Glutamatergic neuron (in vitro differentiated cells): Measurements from ENCODE around the gene BAG5. TPM values are rescaled to one million over a fixed set of nuclear protein-coding genes. Genes with fewer than 3 reads are reported as not detected.

Experiments
- DNase-seq: peaks from one replicate; pipeline ENCODE4 v3.0.0; 2022
- H3K27ac Mint-ChIP-seq: one replicate; pipeline ENCODE4 v1.8.0; 2020; ENCODE audit warnings: mild to moderate bottlenecking, mixed read lengths, inconsistent platforms; ENCODE audit not compliant: unreplicated experiment
- H3K27me3 Mint-ChIP-seq: one replicate; pipeline ENCODE4 v1.8.0; 2020; ENCODE audit warnings: mild to moderate bottlenecking, moderate library complexity, mixed read lengths, inconsistent platforms; ENCODE audit not compliant: unreplicated experiment
- H3K36me3 Mint-ChIP-seq: one replicate; pipeline ENCODE4 v1.8.0; 2020; ENCODE audit warnings: mild to moderate bottlenecking, mixed read lengths, inconsistent platforms; ENCODE audit not compliant: unreplicated experiment
- H3K4me1 Mint-ChIP-seq: one replicate; pipeline ENCODE4 v1.8.0; 2020; ENCODE audit warnings: mild to moderate bottlenecking, low read depth, mixed read lengths, inconsistent platforms; ENCODE audit not compliant: unreplicated experiment
- H3K4me3 Mint-ChIP-seq: one replicate; pipeline ENCODE4 v1.8.0; 2020; ENCODE audit warnings: mild to moderate bottlenecking, mixed read lengths, inconsistent platforms; ENCODE audit not compliant: unreplicated experiment
- H3K9me3 Mint-ChIP-seq: one replicate; pipeline ENCODE4 v1.8.0; 2020; ENCODE audit warnings: mild to moderate bottlenecking, moderate library complexity, mixed read lengths, inconsistent platforms; ENCODE audit not compliant: unreplicated experiment
- CTCF ChIP-seq: fragments of 200-600 bp; sonication (generic); IDR thresholded peaks from one replicate; pipeline ENCODE4 v1.5.0; 2021; ENCODE audit not compliant: partially characterized antibody, unreplicated experiment
- total RNA-seq: library from RNA; stranded (reverse); fragmentation: NEBNext Ultra II Directional; extraction: Animal tissue kit (Norgen Biotek cat#: 25700); gene quantifications from one replicate; pipeline ENCODE4 v1.2.1, GENCODE V29; 2021; ENCODE audit not compliant: unreplicated experiment

The BAG5 gene
- total RNA-seq, 1 donor from 2014 or later, result 34.4 TPM

GRCh38 chr14:103509864-103510723 lies 52.4 kb downstream of the BAG5 start:
- H3K9me3 Mint-ChIP-seq, result peaks cover 13% of the 10 kb centered on the region
- H3K27me3 Mint-ChIP-seq, result peaks cover 7% of the 10 kb centered on the region
- no peak for DNase-seq
- peaks cover 6% of the 10 kb centered on the region for H3K36me3 Mint-ChIP-seq
- no peak overlapping the region for H3K27ac Mint-ChIP-seq
- H3K4me3 Mint-ChIP-seq, result no peak overlapping the region
- H3K4me1 Mint-ChIP-seq, result peaks cover 4% of the 10 kb centered on the region
- no peak for TF ChIP-seq CTCF

- no peaks in the 10 kb centered on the region for H3K4me1 Mint-ChIP-seq
- H3K4me3 Mint-ChIP-seq, result no peak overlapping the region
- DNase-seq, result no peak
- no peak overlapping the region for H3K27ac Mint-ChIP-seq
- peaks cover 10% of the 10 kb centered on the region for H3K9me3 Mint-ChIP-seq
- peaks cover 10% of the 10 kb centered on the region for H3K27me3 Mint-ChIP-seq
- H3K36me3 Mint-ChIP-seq, result peaks cover 6% of the 10 kb centered on the region
- no peak for TF ChIP-seq CTCF
These were observed 53.7 kb downstream of the BAG5 start for GRCh38 chr14:103508521-103509329.

GRCh38 chr14:103507751-103508150 lies 54.7 kb downstream of the BAG5 start:
- no peak overlapping the region for H3K27ac Mint-ChIP-seq
- no peak for DNase-seq
- peaks cover 13% of the 10 kb centered on the region for H3K27me3 Mint-ChIP-seq
- H3K4me3 Mint-ChIP-seq, result no peak overlapping the region
- no peaks in the 10 kb centered on the region for H3K4me1 Mint-ChIP-seq
- peaks cover 6% of the 10 kb centered on the region for H3K36me3 Mint-ChIP-seq
- no peak for TF ChIP-seq CTCF
- peaks cover 10% of the 10 kb centered on the region for H3K9me3 Mint-ChIP-seq

Other genes with a start within 250 kb of the BAG5 start
- 232 TPM for gene EIF5, start 228.4 kb downstream of the BAG5 start, total RNA-seq
- gene MARK3, start 177.2 kb downstream of the BAG5 start, total RNA-seq, result 110 TPM
- 2,561 TPM for gene CKB, start 39.8 kb downstream of the BAG5 start, total RNA-seq
- gene TRMT61A, start 33.5 kb downstream of the BAG5 start, total RNA-seq, result 7.8 TPM
- gene COA8, start 303 bp upstream of the BAG5 start, total RNA-seq, result 54.9 TPM
- 975 TPM for gene KLC1, start 66.6 kb upstream of the BAG5 start, total RNA-seq
- gene XRCC3, start 152.8 kb upstream of the BAG5 start, total RNA-seq, result 4.5 TPM
- 49.1 TPM for gene ZFYVE21, start 153.2 kb upstream of the BAG5 start, total RNA-seq